Measurements from ENCODE around the gene RSU1. TPM values are rescaled to one million over a fixed set of nuclear protein-coding genes. Genes with fewer than 3 reads are reported as not detected.
A peak's percentile ranks its signal among the peaks of the same experiment; 100 is the strongest.

RSU1 gene
- total RNA-seq, 1 donor from 2014 or later, result 118 TPM

- no peak for TF ChIP-seq CTCF (IDR thresholded peaks at IDR 0.05; ENCODE audit: unreplicated experiment)
- Mint-ChIP-seq H3K27ac (ENCODE audit: unreplicated experiment) (no peak overlapping the region), H3K36me3 (ENCODE audit: low read depth, unreplicated experiment) (peaks cover 29% of the 10 kb centered on the region), H3K9me3 (ENCODE audit: unreplicated experiment) (no peaks in the 10 kb centered on the region), H3K27me3 (ENCODE audit: unreplicated experiment) (peaks cover 2% of the 10 kb centered on the region), H3K4me1 (ENCODE audit: unreplicated experiment) (no peaks in the 10 kb centered on the region), H3K4me3 (ENCODE audit: unreplicated experiment) (peak overlapping the region; percentile 49)
- no peak for DNase-seq (ENCODE audit: low spot score)
Observed at GRCh38 chr10:16728266-16728665, 89.0 kb downstream of the RSU1 start.

- H3K27ac Mint-ChIP-seq (ENCODE audit: unreplicated experiment), result no peak overlapping the region
- H3K4me1 Mint-ChIP-seq (ENCODE audit: unreplicated experiment), result no peaks in the 10 kb centered on the region
- H3K9me3 Mint-ChIP-seq (ENCODE audit: unreplicated experiment), result no peaks in the 10 kb centered on the region
- H3K27me3 Mint-ChIP-seq (ENCODE audit: unreplicated experiment), result peaks cover 2% of the 10 kb centered on the region
- no peak for TF ChIP-seq CTCF (IDR thresholded peaks at IDR 0.05; ENCODE audit: unreplicated experiment)
- H3K4me3 Mint-ChIP-seq (ENCODE audit: unreplicated experiment), result no peak overlapping the region
- DNase-seq (ENCODE audit: low spot score), result no peak
- H3K36me3 Mint-ChIP-seq (ENCODE audit: low read depth, unreplicated experiment), result peaks cover 29% of the 10 kb centered on the region
Observed at GRCh38 chr10:16727666-16728065, 89.6 kb downstream of the RSU1 start.

GRCh38 chr10:16724509-16724908 lies 92.7 kb downstream of the RSU1 start:
- TF ChIP-seq CTCF (IDR thresholded peaks at IDR 0.05; ENCODE audit: unreplicated experiment), result no peak
- H3K36me3 Mint-ChIP-seq (ENCODE audit: low read depth, unreplicated experiment), result peaks cover 26% of the 10 kb centered on the region
- no peak for DNase-seq (ENCODE audit: low spot score)
- H3K9me3 Mint-ChIP-seq (ENCODE audit: unreplicated experiment), result no peaks in the 10 kb centered on the region
- H3K4me1 Mint-ChIP-seq (ENCODE audit: unreplicated experiment), result no peaks in the 10 kb centered on the region
- H3K4me3 Mint-ChIP-seq (ENCODE audit: unreplicated experiment), result no peak overlapping the region
- H3K27ac Mint-ChIP-seq (ENCODE audit: unreplicated experiment), result no peak overlapping the region
- peaks cover 2% of the 10 kb centered on the region for H3K27me3 Mint-ChIP-seq (ENCODE audit: unreplicated experiment)

- H3K36me3 Mint-ChIP-seq (ENCODE audit: low read depth, unreplicated experiment), result peaks cover 6% of the 10 kb centered on the region
- no peak overlapping the region for H3K4me3 Mint-ChIP-seq (ENCODE audit: unreplicated experiment)
- no peaks in the 10 kb centered on the region for H3K27me3 Mint-ChIP-seq (ENCODE audit: unreplicated experiment)
- H3K27ac Mint-ChIP-seq (ENCODE audit: unreplicated experiment), result no peak overlapping the region
- H3K9me3 Mint-ChIP-seq (ENCODE audit: unreplicated experiment), result no peaks in the 10 kb centered on the region
- no peaks in the 10 kb centered on the region for H3K4me1 Mint-ChIP-seq (ENCODE audit: unreplicated experiment)
- DNase-seq (ENCODE audit: low spot score), result no peak
- TF ChIP-seq CTCF (IDR thresholded peaks at IDR 0.05; ENCODE audit: unreplicated experiment), result no peak
Observed at GRCh38 chr10:16720812-16721211, 96.4 kb downstream of the RSU1 start.

- TF ChIP-seq CTCF (IDR thresholded peaks at IDR 0.05; ENCODE audit: unreplicated experiment), result no peak
- Mint-ChIP-seq H3K27ac (ENCODE audit: unreplicated experiment) (no peak overlapping the region), H3K27me3 (ENCODE audit: unreplicated experiment) (peaks cover 5% of the 10 kb centered on the region), H3K36me3 (ENCODE audit: low read depth, unreplicated experiment) (peaks cover 32% of the 10 kb centered on the region), H3K9me3 (ENCODE audit: unreplicated experiment) (peaks cover 6% of the 10 kb centered on the region), H3K4me3 (ENCODE audit: unreplicated experiment) (no peak overlapping the region), H3K4me1 (ENCODE audit: unreplicated experiment) (no peaks in the 10 kb centered on the region)
- DNase-seq (ENCODE audit: low spot score), result no peak
Observed at GRCh38 chr10:16717622-16718395, 99.4 kb downstream of the RSU1 start.
